Activated T-cell treated with anti-CD3 and anti-CD28 coated beads, Interleukin-2, amount 50 U/mL, for 48 hours (primary cell): ENCODE measurements around the gene AGAP6.
"Not testable (repeated sequence)": the region's sequence is repeated elsewhere in the genome, so short reads cannot be mapped to it uniquely, and the experiment has no call there.

Experiments used
- DNase-seq, 2 experiments: peaks; one replicate each; pipeline ENCODE4 v3.0.0-alpha.2; 2020

AGAP6 gene

GRCh38 chr10:50027195-50027594 is 39.0 kb downstream of the AGAP6 start:
- no peak for DNase-seq

- DNase-seq: no peak
Observed at GRCh38 chr10:50033481-50033880, 45.3 kb downstream of the AGAP6 start.

DNA sequence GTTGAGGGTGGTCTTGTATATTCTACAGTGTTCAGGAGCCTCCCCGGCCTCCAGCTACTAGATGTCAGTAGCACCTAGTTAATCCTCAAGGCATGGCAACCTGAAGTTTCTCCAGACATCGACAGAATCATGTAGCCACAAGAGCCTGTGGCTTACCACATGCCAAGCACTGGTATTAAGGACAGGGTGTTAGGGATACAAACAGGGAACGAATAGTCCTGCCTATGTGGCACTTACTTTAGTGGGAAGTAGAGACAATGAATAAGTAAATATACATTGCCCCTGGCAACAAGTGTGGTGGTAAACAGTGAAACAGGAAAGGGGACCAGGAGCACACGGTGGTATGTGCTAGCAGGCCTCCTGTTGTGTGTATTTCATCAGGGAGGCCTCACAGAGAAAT is 47.1 kb downstream of the AGAP6 start:
- not testable (repeated sequence) for DNase-seq

DNA sequence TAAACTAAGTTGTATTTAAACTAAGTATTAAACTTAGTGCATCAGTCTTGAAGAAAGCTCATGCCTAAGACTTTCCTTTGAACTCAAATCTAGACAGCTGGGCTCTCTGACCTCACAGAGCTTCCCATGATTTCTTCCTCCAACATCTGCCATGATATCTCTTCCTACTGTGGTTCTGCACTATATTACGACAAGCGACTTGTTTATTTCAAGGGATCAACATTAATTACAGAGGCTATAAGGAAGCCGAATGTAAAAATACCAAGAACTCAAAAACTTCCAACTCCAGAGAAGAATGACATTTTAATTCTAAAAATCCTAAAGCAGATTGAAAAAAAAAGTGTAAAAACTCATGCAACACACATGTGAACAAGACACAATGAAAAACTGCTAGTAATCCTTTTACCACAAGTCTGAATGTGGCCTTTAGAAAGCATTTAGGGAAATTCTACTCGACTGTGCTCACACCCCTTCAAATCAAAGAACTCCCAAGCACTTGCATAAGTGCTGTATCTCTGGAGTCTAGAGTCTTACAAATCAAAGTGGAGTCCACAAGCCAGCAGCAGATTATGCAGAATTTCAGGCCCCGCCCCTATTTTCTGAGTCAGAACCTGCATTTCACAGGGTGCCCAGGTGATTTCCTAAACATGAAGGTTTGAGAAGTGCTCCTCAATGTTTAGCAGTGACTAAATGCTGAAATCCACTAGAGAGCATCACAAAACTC is 56.9 kb downstream of the AGAP6 start:
- peak in 1 of 2 experiments; percentile 23 for DNase-seq

GRCh38 chr10:50046457-50046856 is 58.3 kb downstream of the AGAP6 start:
- DNase-seq: not testable (repeated sequence)

DNA sequence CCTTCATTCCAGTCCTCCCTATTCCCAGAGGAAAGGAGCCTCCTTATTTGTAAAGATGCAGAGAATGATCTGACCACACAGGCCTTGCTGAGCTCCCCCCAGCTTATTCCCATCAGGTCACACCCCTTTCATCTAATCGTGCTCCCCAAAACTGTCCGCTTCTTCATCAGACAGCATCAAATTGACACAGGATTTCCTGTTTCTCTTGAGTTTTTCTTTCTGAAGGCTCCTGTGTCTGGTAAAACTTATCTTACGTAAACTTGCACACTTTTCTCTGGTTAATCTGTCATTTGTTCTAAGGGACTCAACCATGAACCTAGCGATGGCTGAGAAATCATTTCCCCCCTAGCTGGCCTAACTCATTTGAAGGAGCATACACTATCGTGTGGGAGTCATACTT is 59.4 kb downstream of the AGAP6 start:
- not testable (repeated sequence) for DNase-seq

DNA sequence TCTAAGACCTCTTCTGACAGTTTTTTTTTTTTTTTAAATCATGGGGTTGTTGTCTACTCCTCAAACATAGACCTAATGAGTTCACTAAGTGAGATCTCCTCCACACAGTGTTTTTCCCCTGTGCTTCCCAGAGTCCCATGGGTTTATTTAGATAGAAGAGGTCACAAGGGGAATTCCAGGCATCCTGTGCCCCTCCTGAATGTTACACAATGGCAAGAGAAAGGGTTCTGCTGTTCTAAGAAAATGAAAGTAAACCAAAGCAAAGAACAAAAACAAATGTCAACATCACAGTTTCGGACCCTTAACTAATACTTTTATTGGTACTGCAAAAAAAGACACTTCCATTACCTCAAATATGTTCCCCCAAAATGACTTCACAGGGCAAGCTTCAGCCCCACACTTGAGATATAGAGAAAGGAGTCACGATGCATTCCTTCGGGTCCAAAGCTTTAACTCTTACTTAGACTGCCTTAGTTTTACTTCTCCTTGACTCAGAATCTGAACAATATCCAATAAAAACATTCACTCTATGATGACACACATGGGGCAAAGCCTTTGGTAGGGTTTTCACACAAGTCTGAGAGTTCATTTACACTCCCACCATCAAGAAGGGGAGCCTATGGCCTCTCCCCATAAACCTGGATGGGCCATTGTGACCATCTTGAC is 63.9 kb downstream of the AGAP6 start:
- DNase-seq: not testable (repeated sequence)

- not testable (repeated sequence) for DNase-seq
Observed at GRCh38 chr10:50052778-50053376, 64.7 kb downstream of the AGAP6 start.

DNA sequence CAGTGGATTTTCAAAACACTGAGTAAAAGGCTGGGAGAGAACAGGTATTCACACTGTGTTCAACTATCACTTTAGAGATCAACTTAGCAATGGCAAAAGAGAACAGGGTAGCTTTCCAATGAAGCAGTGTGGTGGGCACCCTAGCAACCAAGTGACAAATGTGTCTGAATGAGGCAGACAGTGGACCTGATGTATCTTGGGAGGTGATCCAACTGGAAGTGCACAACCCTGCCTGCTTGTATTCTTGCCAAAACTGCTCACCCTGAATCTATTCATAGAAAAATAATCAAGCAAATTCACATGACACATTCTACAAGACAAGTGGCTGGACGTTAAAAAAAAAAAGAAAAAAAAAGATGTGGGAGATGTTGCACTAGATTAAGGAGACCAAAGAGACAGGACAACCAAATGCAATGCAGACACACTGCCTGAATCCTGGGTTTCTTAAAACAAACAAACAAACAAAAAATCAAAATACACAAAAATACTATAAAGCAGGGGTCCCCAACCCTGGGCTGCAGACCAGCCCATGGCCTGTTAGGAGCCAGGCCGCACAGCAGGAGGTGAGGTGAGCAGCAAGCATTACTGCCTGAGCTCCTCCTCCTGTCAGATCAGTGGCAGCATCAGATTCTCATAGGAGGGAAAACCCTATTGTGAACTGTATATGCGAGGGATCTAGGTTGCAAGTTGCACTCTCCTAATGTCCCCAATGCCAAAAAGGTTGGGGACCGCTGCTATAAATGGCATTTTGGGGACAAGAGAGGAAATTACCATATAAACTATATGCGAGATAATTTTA is 67.5 kb downstream of the AGAP6 start:
- not testable (repeated sequence) for DNase-seq

DNA sequence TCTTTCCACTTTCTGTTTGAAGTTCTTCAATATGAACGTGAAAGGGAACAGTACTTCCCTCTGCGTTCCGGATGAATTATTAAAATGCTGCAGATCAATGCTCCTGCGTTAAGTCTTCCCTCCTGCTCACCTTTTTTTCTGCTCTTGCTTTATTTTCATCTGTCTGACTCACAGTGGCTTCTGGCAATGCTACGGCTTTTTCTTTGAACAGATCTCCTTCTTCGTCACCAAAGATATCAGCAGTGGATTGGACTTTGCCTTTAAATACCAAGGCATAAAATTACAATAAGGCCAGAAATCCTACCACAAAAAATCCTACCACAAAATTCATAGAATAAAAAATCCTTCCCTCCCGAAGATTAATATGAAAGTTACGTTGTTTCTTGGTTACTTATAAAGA is 68.4 kb downstream of the AGAP6 start:
- not testable (repeated sequence) for DNase-seq

DNA sequence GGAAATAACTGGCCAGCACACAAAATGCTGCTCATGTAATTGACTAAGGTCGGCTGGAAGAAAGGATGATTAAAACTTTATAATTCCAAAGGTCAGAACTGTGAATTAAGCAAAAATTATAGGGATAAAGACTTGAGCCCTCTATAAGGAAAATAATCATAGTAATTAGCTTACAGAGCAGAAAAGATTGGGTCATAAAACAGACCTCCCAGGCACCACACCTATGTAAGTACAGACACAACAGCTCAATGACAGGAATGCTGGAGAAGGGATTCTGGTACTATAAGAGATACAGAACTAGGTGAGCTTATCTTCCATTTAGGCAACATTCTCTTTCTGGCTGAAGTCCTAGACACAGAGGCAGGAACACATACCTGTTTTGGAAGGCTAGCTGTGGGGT is 70.5 kb downstream of the AGAP6 start:
- not testable (repeated sequence) for DNase-seq

- DNase-seq: not testable (repeated sequence)
Observed at GRCh38 chr10:50059946-50060345, 71.7 kb downstream of the AGAP6 start.
